SK-N-SH treated with all-trans-retinoic acid at 6 μM for 48 hours (cell line): ENCODE results near the gene CST9.
A peak's percentile ranks its signal among the peaks of the same experiment; 100 is the strongest.

Source experiments
- ATAC-seq: fragments of 200-7000 bp; cut with Tn5 transposase; 3 replicates; pipeline ENCODE4 v1.9.1; 2020; ENCODE audit warnings: mild to moderate bottlenecking, moderate library complexity
- ARNTL ChIP-seq: fragments of 450-650 bp; formaldehyde crosslinking; IDR thresholded peaks from 2 replicates; pipeline ENCODE4 v1.5.0; 2020; ENCODE audit warnings: low read depth, mild to moderate bottlenecking, moderate library complexity, borderline replicate concordance
- BACH2 ChIP-seq: fragments of 250-450 bp; sonication (Bioruptor Pico); IDR thresholded peaks from 2 replicates; pipeline ENCODE4 v1.9.0; 2021; ENCODE audit warnings: mild to moderate bottlenecking, borderline replicate concordance
- CREB5 ChIP-seq: fragments of 250-450 bp; sonication (Bioruptor Pico); IDR thresholded peaks from 2 replicates; pipeline ENCODE4 v1.5.1; 2020; ENCODE audit warnings: low read depth, mild to moderate bottlenecking, moderate library complexity
- CSDC2 ChIP-seq: fragments of 250-450 bp; sonication (Bioruptor Pico); IDR thresholded peaks from 2 replicates; pipeline ENCODE4 v1.5.0; 2020; ENCODE audit warnings: mild to moderate bottlenecking, moderate library complexity
- ESRRG ChIP-seq: fragments of 250-450 bp; sonication (Bioruptor Pico); IDR thresholded peaks from 2 replicates; pipeline ENCODE4 v1.6.1; 2021; ENCODE audit warnings: mild to moderate bottlenecking
- GLIS3 ChIP-seq: fragments of 250-450 bp; sonication (Bioruptor Pico); IDR thresholded peaks from 2 replicates; pipeline ENCODE4 v1.5.0; 2020; ENCODE audit warnings: mild to moderate bottlenecking, moderate library complexity
- ISL1 ChIP-seq: fragments of 250-450 bp; sonication (Bioruptor Pico); IDR thresholded peaks from 2 replicates; pipeline ENCODE4 v2.1.2; 2022; ENCODE audit warnings: mild to moderate bottlenecking, moderate library complexity
- OSR1 ChIP-seq: fragments of 250-450 bp; sonication (Bioruptor Pico); IDR thresholded peaks from 2 replicates; pipeline ENCODE4 v1.8.0; 2022; ENCODE audit warnings: moderate library complexity, mild to moderate bottlenecking, inconsistent platforms
- PPARA ChIP-seq: fragments of 250-450 bp; sonication (Bioruptor Pico); IDR thresholded peaks from 2 replicates; pipeline ENCODE4 v1.5.0; 2020; ENCODE audit warnings: mild to moderate bottlenecking, borderline replicate concordance
- RARB ChIP-seq: fragments of 250-450 bp; sonication (Bioruptor Pico); IDR thresholded peaks from 2 replicates; pipeline ENCODE4 v1.8.0; 2021; ENCODE audit warnings: mild to moderate bottlenecking, moderate library complexity
- SNAI2 ChIP-seq: fragments of 250-450 bp; sonication (Bioruptor Pico); IDR thresholded peaks from 2 replicates; pipeline ENCODE4 v1.5.0; 2020; ENCODE audit warnings: mild to moderate bottlenecking, moderate library complexity
- TCF4 ChIP-seq: fragments of 250-450 bp; sonication (Bioruptor Pico); IDR thresholded peaks from 2 replicates; pipeline ENCODE4 v1.8.0; 2021; ENCODE audit warnings: mild to moderate bottlenecking, moderate library complexity, borderline replicate concordance
- TOX ChIP-seq: fragments of 250-450 bp; sonication (Bioruptor Pico); IDR thresholded peaks from 2 replicates; pipeline ENCODE4 v1.8.0; 2021; ENCODE audit warnings: mild to moderate bottlenecking, moderate library complexity, borderline replicate concordance
- ZC3H10 ChIP-seq: fragments of 250-450 bp; sonication (Bioruptor Pico); IDR thresholded peaks from 2 replicates; pipeline ENCODE4 v1.5.1; 2021; ENCODE audit warnings: mild to moderate bottlenecking, moderate library complexity
- ZFP3 ChIP-seq: fragments of 250-450 bp; sonication (Bioruptor Pico); IDR thresholded peaks from 2 replicates; pipeline ENCODE4 v1.5.0; 2020; ENCODE audit warnings: mild to moderate bottlenecking, moderate library complexity
- ZFP30 ChIP-seq: fragments of 450-650 bp; formaldehyde crosslinking; IDR thresholded peaks from 2 replicates; pipeline ENCODE4 v1.5.0; 2022; ENCODE audit warnings: mild to moderate bottlenecking, moderate library complexity
- ZNF565 ChIP-seq: fragments of 450-650 bp; formaldehyde crosslinking; conservative IDR thresholded peaks from 2 replicates; pipeline ENCODE4 v1.5.0; 2020; ENCODE audit warnings: low read depth, mild to moderate bottlenecking, moderate library complexity
- ZNF70 ChIP-seq: fragments of 450-650 bp; formaldehyde crosslinking; IDR thresholded peaks from 2 replicates; pipeline ENCODE4 v1.5.0; 2020; ENCODE audit warnings: mild to moderate bottlenecking, moderate library complexity
- ZNF8 ChIP-seq: fragments of 450-650 bp; formaldehyde crosslinking; IDR thresholded peaks from 2 replicates; pipeline ENCODE4 v1.5.0; 2020; ENCODE audit warnings: mild to moderate bottlenecking, moderate library complexity
- TF ChIP-seq, protein P1 (sequence below): fragments of 250-450 bp; sonication (Bioruptor Pico); IDR thresholded peaks from 2 replicates; pipeline ENCODE4 v1.8.0; 2020; ENCODE audit warnings: mild to moderate bottlenecking, moderate library complexity, borderline replicate concordance
- TF ChIP-seq, protein P2 (sequence below): fragments of 250-450 bp; sonication (Bioruptor Pico); IDR thresholded peaks from 2 replicates; pipeline ENCODE4 v1.5.0; 2020; ENCODE audit warnings: mild to moderate bottlenecking, moderate library complexity
- TF ChIP-seq, protein P3 (sequence below): fragments of 250-450 bp; sonication (Bioruptor Pico); IDR thresholded peaks from 2 replicates; pipeline ENCODE4 v1.8.0; 2021; ENCODE audit warnings: low read depth, mild to moderate bottlenecking, moderate library complexity, borderline replicate concordance

Gene CST9

GRCh38 chr20:23624324-23624691 is 18.6 kb upstream of the CST9 start:
- peak; percentile 65 for ATAC-seq
- TF ChIP-seq, protein P1, sequence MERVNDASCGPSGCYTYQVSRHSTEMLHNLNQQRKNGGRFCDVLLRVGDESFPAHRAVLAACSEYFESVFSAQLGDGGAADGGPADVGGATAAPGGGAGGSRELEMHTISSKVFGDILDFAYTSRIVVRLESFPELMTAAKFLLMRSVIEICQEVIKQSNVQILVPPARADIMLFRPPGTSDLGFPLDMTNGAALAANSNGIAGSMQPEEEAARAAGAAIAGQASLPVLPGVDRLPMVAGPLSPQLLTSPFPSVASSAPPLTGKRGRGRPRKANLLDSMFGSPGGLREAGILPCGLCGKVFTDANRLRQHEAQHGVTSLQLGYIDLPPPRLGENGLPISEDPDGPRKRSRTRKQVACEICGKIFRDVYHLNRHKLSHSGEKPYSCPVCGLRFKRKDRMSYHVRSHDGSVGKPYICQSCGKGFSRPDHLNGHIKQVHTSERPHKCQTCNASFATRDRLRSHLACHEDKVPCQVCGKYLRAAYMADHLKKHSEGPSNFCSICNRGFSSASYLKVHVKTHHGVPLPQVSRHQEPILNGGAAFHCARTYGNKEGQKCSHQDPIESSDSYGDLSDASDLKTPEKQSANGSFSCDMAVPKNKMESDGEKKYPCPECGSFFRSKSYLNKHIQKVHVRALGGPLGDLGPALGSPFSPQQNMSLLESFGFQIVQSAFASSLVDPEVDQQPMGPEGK (CRISPR knock-in tag), result no peak
- TF ChIP-seq ESRRG (CRISPR knock-in tag) (no peak), ARNTL (CRISPR knock-in tag) (no peak), ZNF70 (no peak), OSR1 (CRISPR knock-in tag) (no peak), ZFP3 (CRISPR knock-in tag) (no peak), ZFP30 (CRISPR knock-in tag) (no peak), ZNF565 (CRISPR knock-in tag) (no peak), CREB5 (CRISPR knock-in tag) (no peak), SNAI2 (CRISPR knock-in tag) (no peak), TOX (CRISPR knock-in tag) (no peak), ZNF8 (CRISPR knock-in tag) (no peak), RARB (CRISPR knock-in tag) (no peak), GLIS3 (CRISPR knock-in tag) (no peak), ISL1 (CRISPR knock-in tag) (no peak), PPARA (CRISPR knock-in tag) (no peak), TCF4 (CRISPR knock-in tag) (no peak)
- TF ChIP-seq, protein P2, sequence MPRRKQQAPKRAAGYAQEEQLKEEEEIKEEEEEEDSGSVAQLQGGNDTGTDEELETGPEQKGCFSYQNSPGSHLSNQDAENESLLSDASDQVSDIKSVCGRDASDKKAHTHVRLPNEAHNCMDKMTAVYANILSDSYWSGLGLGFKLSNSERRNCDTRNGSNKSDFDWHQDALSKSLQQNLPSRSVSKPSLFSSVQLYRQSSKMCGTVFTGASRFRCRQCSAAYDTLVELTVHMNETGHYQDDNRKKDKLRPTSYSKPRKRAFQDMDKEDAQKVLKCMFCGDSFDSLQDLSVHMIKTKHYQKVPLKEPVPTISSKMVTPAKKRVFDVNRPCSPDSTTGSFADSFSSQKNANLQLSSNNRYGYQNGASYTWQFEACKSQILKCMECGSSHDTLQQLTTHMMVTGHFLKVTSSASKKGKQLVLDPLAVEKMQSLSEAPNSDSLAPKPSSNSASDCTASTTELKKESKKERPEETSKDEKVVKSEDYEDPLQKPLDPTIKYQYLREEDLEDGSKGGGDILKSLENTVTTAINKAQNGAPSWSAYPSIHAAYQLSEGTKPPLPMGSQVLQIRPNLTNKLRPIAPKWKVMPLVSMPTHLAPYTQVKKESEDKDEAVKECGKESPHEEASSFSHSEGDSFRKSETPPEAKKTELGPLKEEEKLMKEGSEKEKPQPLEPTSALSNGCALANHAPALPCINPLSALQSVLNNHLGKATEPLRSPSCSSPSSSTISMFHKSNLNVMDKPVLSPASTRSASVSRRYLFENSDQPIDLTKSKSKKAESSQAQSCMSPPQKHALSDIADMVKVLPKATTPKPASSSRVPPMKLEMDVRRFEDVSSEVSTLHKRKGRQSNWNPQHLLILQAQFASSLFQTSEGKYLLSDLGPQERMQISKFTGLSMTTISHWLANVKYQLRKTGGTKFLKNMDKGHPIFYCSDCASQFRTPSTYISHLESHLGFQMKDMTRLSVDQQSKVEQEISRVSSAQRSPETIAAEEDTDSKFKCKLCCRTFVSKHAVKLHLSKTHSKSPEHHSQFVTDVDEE (CRISPR knock-in tag), result no peak
- TF ChIP-seq, protein P3, sequence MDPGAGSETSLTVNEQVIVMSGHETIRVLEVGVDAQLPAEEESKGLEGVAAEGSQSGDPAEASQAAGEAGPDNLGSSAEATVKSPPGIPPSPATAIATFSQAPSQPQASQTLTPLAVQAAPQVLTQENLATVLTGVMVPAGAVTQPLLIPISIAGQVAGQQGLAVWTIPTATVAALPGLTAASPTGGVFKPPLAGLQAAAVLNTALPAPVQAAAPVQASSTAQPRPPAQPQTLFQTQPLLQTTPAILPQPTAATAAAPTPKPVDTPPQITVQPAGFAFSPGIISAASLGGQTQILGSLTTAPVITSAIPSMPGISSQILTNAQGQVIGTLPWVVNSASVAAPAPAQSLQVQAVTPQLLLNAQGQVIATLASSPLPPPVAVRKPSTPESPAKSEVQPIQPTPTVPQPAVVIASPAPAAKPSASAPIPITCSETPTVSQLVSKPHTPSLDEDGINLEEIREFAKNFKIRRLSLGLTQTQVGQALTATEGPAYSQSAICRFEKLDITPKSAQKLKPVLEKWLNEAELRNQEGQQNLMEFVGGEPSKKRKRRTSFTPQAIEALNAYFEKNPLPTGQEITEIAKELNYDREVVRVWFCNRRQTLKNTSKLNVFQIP (CRISPR knock-in tag), result no peak

- TF ChIP-seq PPARA (CRISPR knock-in tag) (no peak), ZC3H10 (CRISPR knock-in tag) (no peak), ZFP3 (CRISPR knock-in tag) (no peak), ISL1 (CRISPR knock-in tag) (no peak), RARB (CRISPR knock-in tag) (no peak), BACH2 (CRISPR knock-in tag) (no peak), ZNF565 (CRISPR knock-in tag) (no peak), CSDC2 (CRISPR knock-in tag) (no peak), ZNF70 (no peak)
- TF ChIP-seq, protein P2 (CRISPR knock-in tag), result no peak
- TF ChIP-seq, protein P3 (CRISPR knock-in tag), result no peak
- peak; percentile 22; the same call in 2 of the 3 replicates for ATAC-seq
Measured at GRCh38 chr20:23623666-23624323, 18.1 kb upstream of the CST9 start.
